GM23338 (cell line): Measurements from ENCODE around the gene SMIM14.

Experiments used
- CREB1 ChIP-seq: fragments of 250-450 bp; sonication (Bioruptor Pico); IDR thresholded peaks from 2 replicates; pipeline ENCODE4 v1.5.0; 2020; ENCODE audit warnings: low read depth, mild to moderate bottlenecking, moderate library complexity
- EZH2 ChIP-seq: fragments of 200-600 bp; sonication (generic); IDR thresholded peaks from one replicate; pipeline ENCODE4 v1.8.0; 2017; ENCODE audit warnings: antibody characterized with exemption, mild to moderate bottlenecking, low read depth; ENCODE audit not compliant: unreplicated experiment
- EZH2phosphoT487 ChIP-seq: fragments of 200-600 bp; sonication (generic); IDR thresholded peaks from one replicate; pipeline ENCODE4 v1.8.1; 2018; ENCODE audit warnings: antibody characterized with exemption; ENCODE audit not compliant: unreplicated experiment
- NANOG ChIP-seq: IDR thresholded peaks from 2 replicates; pipeline ENCODE4 v1.6.1; 2016; ENCODE audit warnings: antibody characterized with exemption, borderline replicate concordance
- STAT1 ChIP-seq: IDR thresholded peaks from one replicate; pipeline ENCODE4 v1.6.1; 2016; ENCODE audit warnings: antibody characterized with exemption; ENCODE audit not compliant: unreplicated experiment
- ZNF331 ChIP-seq: fragments of 250-450 bp; sonication (Bioruptor Pico); IDR thresholded peaks from 2 replicates; pipeline ENCODE4 v1.5.0; 2020; ENCODE audit warnings: low read depth, mild to moderate bottlenecking, moderate library complexity
- TF ChIP-seq, protein P1 (sequence below), 2 experiments: fragments of 200-600 bp in 1 of 2; sonication (generic) in 1 of 2; conservative IDR thresholded peaks; 2 replicates each; pipeline versions ENCODE4 v1.5.1 to v1.6.1; 2016 to 2017; ENCODE audit warnings: antibody characterized with exemption in 2 of 2, low read depth in 2 of 2, mild to moderate bottlenecking in 2 of 2, moderate library complexity in 1 of 2
- TF ChIP-seq, protein P2 (sequence below): IDR thresholded peaks from one replicate; pipeline ENCODE4 v1.6.1; 2018; ENCODE audit warnings: antibody characterized with exemption; ENCODE audit not compliant: unreplicated experiment

- TF ChIP-seq, protein P1, sequence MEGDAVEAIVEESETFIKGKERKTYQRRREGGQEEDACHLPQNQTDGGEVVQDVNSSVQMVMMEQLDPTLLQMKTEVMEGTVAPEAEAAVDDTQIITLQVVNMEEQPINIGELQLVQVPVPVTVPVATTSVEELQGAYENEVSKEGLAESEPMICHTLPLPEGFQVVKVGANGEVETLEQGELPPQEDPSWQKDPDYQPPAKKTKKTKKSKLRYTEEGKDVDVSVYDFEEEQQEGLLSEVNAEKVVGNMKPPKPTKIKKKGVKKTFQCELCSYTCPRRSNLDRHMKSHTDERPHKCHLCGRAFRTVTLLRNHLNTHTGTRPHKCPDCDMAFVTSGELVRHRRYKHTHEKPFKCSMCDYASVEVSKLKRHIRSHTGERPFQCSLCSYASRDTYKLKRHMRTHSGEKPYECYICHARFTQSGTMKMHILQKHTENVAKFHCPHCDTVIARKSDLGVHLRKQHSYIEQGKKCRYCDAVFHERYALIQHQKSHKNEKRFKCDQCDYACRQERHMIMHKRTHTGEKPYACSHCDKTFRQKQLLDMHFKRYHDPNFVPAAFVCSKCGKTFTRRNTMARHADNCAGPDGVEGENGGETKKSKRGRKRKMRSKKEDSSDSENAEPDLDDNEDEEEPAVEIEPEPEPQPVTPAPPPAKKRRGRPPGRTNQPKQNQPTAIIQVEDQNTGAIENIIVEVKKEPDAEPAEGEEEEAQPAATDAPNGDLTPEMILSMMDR (conservative IDR thresholded peaks at IDR 0.05; ENCODE audit: low read depth in 2 of 2) = no peak
- TF ChIP-seq CREB1 (CRISPR knock-in tag) = no peak
- TF ChIP-seq, protein P2, sequence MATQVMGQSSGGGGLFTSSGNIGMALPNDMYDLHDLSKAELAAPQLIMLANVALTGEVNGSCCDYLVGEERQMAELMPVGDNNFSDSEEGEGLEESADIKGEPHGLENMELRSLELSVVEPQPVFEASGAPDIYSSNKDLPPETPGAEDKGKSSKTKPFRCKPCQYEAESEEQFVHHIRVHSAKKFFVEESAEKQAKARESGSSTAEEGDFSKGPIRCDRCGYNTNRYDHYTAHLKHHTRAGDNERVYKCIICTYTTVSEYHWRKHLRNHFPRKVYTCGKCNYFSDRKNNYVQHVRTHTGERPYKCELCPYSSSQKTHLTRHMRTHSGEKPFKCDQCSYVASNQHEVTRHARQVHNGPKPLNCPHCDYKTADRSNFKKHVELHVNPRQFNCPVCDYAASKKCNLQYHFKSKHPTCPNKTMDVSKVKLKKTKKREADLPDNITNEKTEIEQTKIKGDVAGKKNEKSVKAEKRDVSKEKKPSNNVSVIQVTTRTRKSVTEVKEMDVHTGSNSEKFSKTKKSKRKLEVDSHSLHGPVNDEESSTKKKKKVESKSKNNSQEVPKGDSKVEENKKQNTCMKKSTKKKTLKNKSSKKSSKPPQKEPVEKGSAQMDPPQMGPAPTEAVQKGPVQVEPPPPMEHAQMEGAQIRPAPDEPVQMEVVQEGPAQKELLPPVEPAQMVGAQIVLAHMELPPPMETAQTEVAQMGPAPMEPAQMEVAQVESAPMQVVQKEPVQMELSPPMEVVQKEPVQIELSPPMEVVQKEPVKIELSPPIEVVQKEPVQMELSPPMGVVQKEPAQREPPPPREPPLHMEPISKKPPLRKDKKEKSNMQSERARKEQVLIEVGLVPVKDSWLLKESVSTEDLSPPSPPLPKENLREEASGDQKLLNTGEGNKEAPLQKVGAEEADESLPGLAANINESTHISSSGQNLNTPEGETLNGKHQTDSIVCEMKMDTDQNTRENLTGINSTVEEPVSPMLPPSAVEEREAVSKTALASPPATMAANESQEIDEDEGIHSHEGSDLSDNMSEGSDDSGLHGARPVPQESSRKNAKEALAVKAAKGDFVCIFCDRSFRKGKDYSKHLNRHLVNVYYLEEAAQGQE = no peak
- no peak for TF ChIP-seq ZNF331
- TF ChIP-seq EZH2 = no peak
- TF ChIP-seq STAT1 = no peak
- TF ChIP-seq NANOG = no peak
- TF ChIP-seq EZH2phosphoT487 = no peak
Observed at GRCh38 chr4:39544580-39545315, 93.9 kb downstream of the SMIM14 start.
